EL (cell line): ENCODE measurements around the gene FMNL3.
A peak's percentile ranks its signal among the peaks of the same experiment; 100 is the strongest.

Experiments used
- DNase-seq: peaks from one replicate; pipeline ENCODE4 v3.0.0-alpha.2; 2016

The FMNL3 gene

GRCh38 chr12:49649445-49649844 is 57.8 kb downstream of the FMNL3 start:
- DNase-seq: no peak

GRCh38 chr12:49648712-49649003 is 58.5 kb downstream of the FMNL3 start:
- no peak for DNase-seq

- DNase-seq: no peak
Observed at GRCh38 chr12:49647827-49648711, 59.1 kb downstream of the FMNL3 start.

GRCh38 chr12:49646871-49647654 is 60.1 kb downstream of the FMNL3 start:
- DNase-seq: no peak

- DNase-seq: no peak
Observed at GRCh38 chr12:49646331-49646830, 60.8 kb downstream of the FMNL3 start.

GRCh38 chr12:49645146-49646039 is 61.8 kb downstream of the FMNL3 start:
- no peak for DNase-seq

- DNase-seq: peak; percentile 72
Observed at GRCh38 chr12:49644620-49644994, 62.6 kb downstream of the FMNL3 start.

GRCh38 chr12:49643961-49644619 is 63.1 kb downstream of the FMNL3 start:
- no peak for DNase-seq

- DNase-seq: no peak
Observed at GRCh38 chr12:49643135-49643534, 64.1 kb downstream of the FMNL3 start.

- DNase-seq: no peak
Observed at GRCh38 chr12:49642370-49642802, 64.8 kb downstream of the FMNL3 start.

- DNase-seq: no peak
Observed at GRCh38 chr12:49641748-49642369, 65.3 kb downstream of the FMNL3 start.

GRCh38 chr12:49636979-49637755 is 70.0 kb downstream of the FMNL3 start:
- peak; percentile 63 for DNase-seq

- no peak for DNase-seq
Observed at GRCh38 chr12:49636574-49636973, 70.6 kb downstream of the FMNL3 start.

GRCh38 chr12:49635656-49636055 is 71.5 kb downstream of the FMNL3 start:
- no peak for DNase-seq

- no peak for DNase-seq
Observed at GRCh38 chr12:49635036-49635435, 72.2 kb downstream of the FMNL3 start.

- no peak for DNase-seq
Observed at GRCh38 chr12:49633703-49634345, 73.4 kb downstream of the FMNL3 start.

GRCh38 chr12:49632986-49633702 is 74.1 kb downstream of the FMNL3 start:
- DNase-seq: no peak

- no peak for DNase-seq
Observed at GRCh38 chr12:49632401-49632800, 74.8 kb downstream of the FMNL3 start.

- DNase-seq: no peak
Observed at GRCh38 chr12:49631336-49631907, 75.8 kb downstream of the FMNL3 start.
